ENCODE results near the gene FOXO3. TPM values are rescaled to one million over a fixed set of nuclear protein-coding genes. Genes with fewer than 3 reads are reported as not detected.
A peak's percentile ranks its signal among the peaks of the same experiment; 100 is the strongest.

FOXO3 gene
- total and polyA plus RNA-seq, 2 of the 13 experiments (the other 11 are each of a cell fraction or from before 2014, with no cell fraction given), result 16.0 to 22.5 TPM

GRCh38 chr6:108689272-108690161 is 128.8 kb downstream of the FOXO3 start (continued):
- TF ChIP-seq ZBTB10 (CRISPR knock-in tag; IDR thresholded peaks at IDR 0.05; ENCODE audit: borderline replicate concordance), result no peak
- TF ChIP-seq, protein P1, sequence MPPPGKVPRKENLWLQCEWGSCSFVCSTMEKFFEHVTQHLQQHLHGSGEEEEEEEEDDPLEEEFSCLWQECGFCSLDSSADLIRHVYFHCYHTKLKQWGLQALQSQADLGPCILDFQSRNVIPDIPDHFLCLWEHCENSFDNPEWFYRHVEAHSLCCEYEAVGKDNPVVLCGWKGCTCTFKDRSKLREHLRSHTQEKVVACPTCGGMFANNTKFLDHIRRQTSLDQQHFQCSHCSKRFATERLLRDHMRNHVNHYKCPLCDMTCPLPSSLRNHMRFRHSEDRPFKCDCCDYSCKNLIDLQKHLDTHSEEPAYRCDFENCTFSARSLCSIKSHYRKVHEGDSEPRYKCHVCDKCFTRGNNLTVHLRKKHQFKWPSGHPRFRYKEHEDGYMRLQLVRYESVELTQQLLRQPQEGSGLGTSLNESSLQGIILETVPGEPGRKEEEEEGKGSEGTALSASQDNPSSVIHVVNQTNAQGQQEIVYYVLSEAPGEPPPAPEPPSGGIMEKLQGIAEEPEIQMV (CRISPR knock-in tag; IDR thresholded peaks at IDR 0.05; ENCODE audit: low read depth), result no peak
- TF ChIP-seq MTA3 (CRISPR knock-in tag; IDR thresholded peaks at IDR 0.05), result no peak
- no peak for TF ChIP-seq ZNF549 (CRISPR knock-in tag; IDR thresholded peaks at IDR 0.05)

GRCh38 chr6:108690326-108691049 is 129.8 kb downstream of the FOXO3 start:
- CTCF ChIA-PET (ENCODE audit: low intra/inter-chr PET ratio, low total read pairs), result no interaction called here
- intact Hi-C loops (cut with micrococcal nuclease; ENCODE audit: unreplicated experiment) (no loop called here), in situ Hi-C loops (cut with HindIII; ENCODE audit: extremely low pct_ligation_motif_present, low pct_unique_long_range_greater_than_20kb) (no loop called here)
- Histone ChIP-seq H3K4me2 (ENCODE audit: low read depth, low read length) (no peak overlapping the region), H3K4me1 (ENCODE audit: insufficient read depth, low read length) (no peaks in the 10 kb centered on the region), H3K27me3 (ENCODE audit: control insufficient read depth in 1 of 2, insufficient read depth in 2 of 2, low read length in 2 of 2) (no peaks in the 10 kb centered on the region), H2AFZ (ENCODE audit: low read length) (no peak overlapping the region), H3K36me3 (replicated peaks in 1 of 2; ENCODE audit: control insufficient read depth in 1 of 2, insufficient read depth in 2 of 2, low read length in 2 of 2) (peaks cover 0 to 8% of the 10 kb centered on the region in 2 experiments; a peak in 2 of 5 replicates), H3K4me3 (replicated peaks in 1 of 3; ENCODE audit: insufficient read depth in 1 of 3, low read depth in 2 of 3, low read length in 3 of 3) (no peak overlapping the region), H3K79me2 (ENCODE audit: insufficient read depth, low read length) (no peaks in the 10 kb centered on the region), H4K20me1 (ENCODE audit: insufficient read depth, low read length) (no peaks in the 10 kb centered on the region), H3K9me3 (ENCODE audit: low read length) (no peaks in the 10 kb centered on the region), H3K9ac (ENCODE audit: insufficient read depth, low read depth, low read length) (no peak overlapping the region), H3K27ac (ENCODE audit: extremely low read length, insufficient read depth, low read length) (no peak overlapping the region)
- DNase-seq (ENCODE audit: low spot score), result no peak
- ATAC-seq, result no peak
- TF ChIP-seq KAT7 (CRISPR knock-in tag; IDR thresholded peaks at IDR 0.05; ENCODE audit: borderline replicate concordance), result no peak
- TF ChIP-seq, protein P2, sequence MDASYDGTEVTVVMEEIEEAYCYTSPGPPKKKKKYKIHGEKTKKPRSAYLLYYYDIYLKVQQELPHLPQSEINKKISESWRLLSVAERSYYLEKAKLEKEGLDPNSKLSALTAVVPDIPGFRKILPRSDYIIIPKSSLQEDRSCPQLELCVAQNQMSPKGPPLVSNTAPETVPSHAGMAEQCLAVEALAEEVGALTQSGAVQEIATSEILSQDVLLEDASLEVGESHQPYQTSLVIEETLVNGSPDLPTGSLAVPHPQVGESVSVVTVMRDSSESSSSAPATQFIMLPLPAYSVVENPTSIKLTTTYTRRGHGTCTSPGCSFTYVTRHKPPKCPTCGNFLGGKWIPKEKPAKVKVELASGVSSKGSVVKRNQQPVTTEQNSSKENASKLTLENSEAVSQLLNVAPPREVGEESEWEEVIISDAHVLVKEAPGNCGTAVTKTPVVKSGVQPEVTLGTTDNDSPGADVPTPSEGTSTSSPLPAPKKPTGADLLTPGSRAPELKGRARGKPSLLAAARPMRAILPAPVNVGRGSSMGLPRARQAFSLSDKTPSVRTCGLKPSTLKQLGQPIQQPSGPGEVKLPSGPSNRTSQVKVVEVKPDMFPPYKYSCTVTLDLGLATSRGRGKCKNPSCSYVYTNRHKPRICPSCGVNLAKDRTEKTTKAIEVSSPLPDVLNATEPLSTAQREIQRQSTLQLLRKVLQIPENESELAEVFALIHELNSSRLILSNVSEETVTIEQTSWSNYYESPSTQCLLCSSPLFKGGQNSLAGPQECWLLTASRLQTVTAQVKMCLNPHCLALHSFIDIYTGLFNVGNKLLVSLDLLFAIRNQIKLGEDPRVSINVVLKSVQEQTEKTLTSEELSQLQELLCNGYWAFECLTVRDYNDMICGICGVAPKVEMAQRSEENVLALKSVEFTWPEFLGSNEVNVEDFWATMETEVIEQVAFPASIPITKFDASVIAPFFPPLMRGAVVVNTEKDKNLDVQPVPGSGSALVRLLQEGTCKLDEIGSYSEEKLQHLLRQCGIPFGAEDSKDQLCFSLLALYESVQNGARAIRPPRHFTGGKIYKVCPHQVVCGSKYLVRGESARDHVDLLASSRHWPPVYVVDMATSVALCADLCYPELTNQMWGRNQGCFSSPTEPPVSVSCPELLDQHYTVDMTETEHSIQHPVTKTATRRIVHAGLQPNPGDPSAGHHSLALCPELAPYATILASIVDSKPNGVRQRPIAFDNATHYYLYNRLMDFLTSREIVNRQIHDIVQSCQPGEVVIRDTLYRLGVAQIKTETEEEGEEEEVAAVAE (CRISPR knock-in tag; IDR thresholded peaks at IDR 0.05; ENCODE audit: borderline replicate concordance), result no peak
- no peak for TF ChIP-seq ZNF20 (CRISPR knock-in tag; IDR thresholded peaks at IDR 0.05)
- TF ChIP-seq ZNF850 (CRISPR knock-in tag; conservative IDR thresholded peaks at IDR 0.05), result no peak
- 0 out of 2 replicates have a peak, but pooled peaks have one; percentile 10 for TF ChIP-seq FOSL2 (CRISPR knock-in tag; IDR thresholded peaks at IDR 0.05)
- POLR2A ChIA-PET, result no interaction called here
- BruUV-seq (replicated peaks), result no TSS peak
- WGBS (ENCODE audit: low lambda C conversion rate), result 81% methylated on average over 6 of the region's 6 CpGs
- no peak for FAIRE-seq
